Mucosa of descending colon (tissue), 3 donors: ENCODE results near the gene HORMAD2. TPM values are rescaled to one million over a fixed set of nuclear protein-coding genes. Genes with fewer than 3 reads are reported as not detected.
A peak's percentile ranks its signal among the peaks of the same experiment; 100 is the strongest.

Source experiments
- ATAC-seq: fragments of 200-7000 bp; cut with Tn5 transposase; one replicate; pipeline ENCODE4 v1.9.1; 2020; ENCODE audit warnings: mild to moderate bottlenecking, moderate library complexity
- DNase-seq, 3 donors: peaks; one replicate each; pipeline ENCODE4 v3.0.0-alpha.2; 2020
- H3K36me3 ChIP-seq: fragments of 200-600 bp; one replicate; pipeline ENCODE4 v1.8.0; 2021; ENCODE audit warnings: low read depth, mild to moderate bottlenecking
- H3K4me1 ChIP-seq: fragments of 200-600 bp; one replicate; pipeline ENCODE4 v1.8.0; 2021; ENCODE audit warnings: low read depth, mild to moderate bottlenecking
- H3K4me3 ChIP-seq: fragments of 200-600 bp; one replicate; pipeline ENCODE4 v1.8.0; 2021; ENCODE audit warnings: mild to moderate bottlenecking
- H3K9me3 ChIP-seq: fragments of 200-600 bp; one replicate; pipeline ENCODE4 v1.8.0; 2021; ENCODE audit warnings: mild to moderate bottlenecking
- CTCF ChIP-seq: fragments of 200-600 bp; IDR thresholded peaks from one replicate; pipeline ENCODE4 v1.8.0; 2022; ENCODE audit warnings: antibody characterized with exemption, mild to moderate bottlenecking
- intact Hi-C, 2 donors: fragments of 100-400 bp; cut with DNase I in 1 of 2; cut with micrococcal nuclease in 1 of 2; formaldehyde crosslinking; loops; one replicate each; pipeline versions ENCODE4 v1.11.0 to v1.11.1; 2022; cut with DNase I, micrococcal nuclease
- total RNA-seq, 3 donors: library from RNA; stranded (reverse); fragmentation: NEBNext Ultra II Directional in 2 of 3; extraction: Animal tissue kit (Norgen Biotek cat#: 25700) in 2 of 3; gene quantifications; one replicate each; pipeline versions ENCODE4 v1.2.1 to v1.2.4, GENCODE V29; 2021 to 2023
- donor health status: DM: no; HTN: no; CAD: no; lungs with moderate emphysema.
- donor health status: DM: no; HTN: no; CAD: no.
- donor health status: DM: no; HTN: yes; CAD: no.

The HORMAD2 gene
- total RNA-seq, 3 donors from 2014 or later: not detected

- intact Hi-C loops: no loop called here
- TF ChIP-seq CTCF: no peak
- ATAC-seq (no peak), DNase-seq (peak in 1 of 3 donors; percentile 5)
- H3K4me3 ChIP-seq: no peak overlapping the region
- H3K36me3 ChIP-seq: no peaks in the 10 kb centered on the region
- no peaks in the 10 kb centered on the region for H3K9me3 ChIP-seq
- no peaks in the 10 kb centered on the region for H3K4me1 ChIP-seq
These were observed 144.0 kb downstream of the HORMAD2 start for GRCh38 chr22:30224161-30224857.

GRCh38 chr22:30225220-30225927 lies 145.1 kb downstream of the HORMAD2 start:
- Histone ChIP-seq H3K4me3 (no peak overlapping the region), H3K36me3 (no peaks in the 10 kb centered on the region), H3K9me3 (no peaks in the 10 kb centered on the region), H3K4me1 (no peaks in the 10 kb centered on the region)
- DNase-seq (no peak), ATAC-seq (no peak)
- no peak for TF ChIP-seq CTCF
- intact Hi-C loops: no loop called here

GRCh38 chr22:30226192-30226832 lies 146.0 kb downstream of the HORMAD2 start:
- Histone ChIP-seq H3K9me3 (no peaks in the 10 kb centered on the region), H3K36me3 (no peaks in the 10 kb centered on the region), H3K4me3 (no peak overlapping the region), H3K4me1 (no peaks in the 10 kb centered on the region)
- TF ChIP-seq CTCF: no peak
- DNase-seq (no peak), ATAC-seq (peak; percentile 63)
- intact Hi-C loops: no loop called here

Other genes starting within 250 kb of the HORMAD2 start
- gene ASCC2, start 242.2 kb upstream of the HORMAD2 start, total RNA-seq: 10 to 100 TPM; 61.3 to 81.0 (median 63.5) TPM
- gene MTMR3, start 197.3 kb upstream of the HORMAD2 start, total RNA-seq: 10 to 100 TPM; 47.7 to 59.8 (median 54.4) TPM
- gene LIF, start 166.3 kb downstream of the HORMAD2 start, total RNA-seq: 10 to 100 TPM in 1 of 3 donors, 1 to 10 TPM in 2; 9.1 to 10.0 (median 9.9) TPM
- gene OSM, start 186.4 kb downstream of the HORMAD2 start, total RNA-seq: 1 to 10 TPM in 1 of 3 donors, under 1 TPM in 1, not detected in 1; 0.41 to 1.0 TPM
- 1 to 10 TPM; 6.1 to 8.4 (median 7.6) TPM for gene CASTOR1, start 209.0 kb downstream of the HORMAD2 start, total RNA-seq
- gene TBC1D10A, start 246.5 kb downstream of the HORMAD2 start, total RNA-seq: 10 to 100 TPM; 29.7 to 41.4 (median 32.2) TPM